Vagina (tissue), 2 donors: Measurements from ENCODE around the gene EML1. TPM values are rescaled to one million over a fixed set of nuclear protein-coding genes. Genes with fewer than 3 reads are reported as not detected.

Experiments used
- DNase-seq, 2 donors: peaks; one replicate each; pipeline ENCODE4 v3.0.0-alpha.2; 2017; ENCODE audit errors: extremely low spot score in 2 of 2
- H3K27ac ChIP-seq: fragments of 200-600 bp; sonication (generic); one replicate; pipeline ENCODE4 v1.5.1; 2019
- H3K27me3 ChIP-seq: fragments of 200-600 bp; sonication (generic); one replicate; pipeline ENCODE4 v1.5.1; 2019
- H3K36me3 ChIP-seq, 2 donors: fragments of 200-600 bp; sonication (generic); one replicate each; pipeline ENCODE4 v1.5.1; 2017 to 2019
- H3K4me1 ChIP-seq: fragments of 200-600 bp; sonication (generic); one replicate; pipeline ENCODE4 v1.5.1; 2019
- H3K4me3 ChIP-seq, 2 donors: fragments of 200-600 bp; sonication (generic); 1 replicate in 1 of 2; 2 replicates in 1 of 2; pipeline ENCODE4 v1.5.1; 2016 to 2019
- H3K9me3 ChIP-seq: fragments of 200-600 bp; sonication (generic); one replicate; pipeline ENCODE4 v1.5.1; 2019
- CTCF ChIP-seq, 3 experiments: fragments of 450-650 bp in 2 of 3; fragments of 200-600 bp in 1 of 3; sonication (generic) in 1 of 3; IDR thresholded peaks; one replicate each; pipeline ENCODE4 v1.5.1; 2017 to 2019; ENCODE audit warnings: antibody characterized with exemption in 3 of 3, mild to moderate bottlenecking in 2 of 3, moderate library complexity in 2 of 3
- POLR2A ChIP-seq, 2 donors: fragments of 450-650 bp; IDR thresholded peaks; one replicate each; pipeline ENCODE4 v1.6.1; 2017; ENCODE audit warnings: antibody characterized with exemption in 2 of 2, mild to moderate bottlenecking in 2 of 2, moderate library complexity in 2 of 2
- POLR2AphosphoS5 ChIP-seq, 2 donors: sonication (generic); formaldehyde crosslinking; IDR thresholded peaks; one replicate each; pipeline ENCODE4 v1.9.0; 2017; ENCODE audit warnings: antibody characterized with exemption in 2 of 2, mild to moderate bottlenecking in 2 of 2, low read depth in 1 of 2; ENCODE audit not compliant: insufficient read depth in 1 of 2
- intact Hi-C: fragments of 100-400 bp; cut with DNase I; formaldehyde crosslinking; loops from one replicate; pipeline ENCODE4 v1.15.1; 2023
- total RNA-seq: library from RNA; depleted of rRNA; stranded (reverse); fragments of >200 nt; gene quantifications from one replicate; pipeline ENCODE4 v1.2.3, GENCODE V29; 2016

The EML1 gene
- total RNA-seq, 1 donor from 2014 or later, result 32.7 TPM

GRCh38 chr14:99885649-99885958 is 92.4 kb downstream of the EML1 start:
- intact Hi-C loops, result no loop called here
- no peaks in the 10 kb centered on the region for H3K36me3 ChIP-seq
- H3K4me1 ChIP-seq, result peaks cover 7% of the 10 kb centered on the region
- no peak for DNase-seq
- H3K27me3 ChIP-seq, result no peaks in the 10 kb centered on the region
- H3K4me3 ChIP-seq, result no peak overlapping the region
- H3K9me3 ChIP-seq, result no peaks in the 10 kb centered on the region
- TF ChIP-seq POLR2AphosphoS5 (IDR thresholded peaks at IDR 0.05; ENCODE audit: insufficient read depth in 1 of 2, low read depth in 1 of 2), result no peak
- TF ChIP-seq CTCF (IDR thresholded peaks at IDR 0.05), result peak in 1 of 3 experiments; percentile 0
- no peak for TF ChIP-seq POLR2A (IDR thresholded peaks at IDR 0.05)
- no peak overlapping the region for H3K27ac ChIP-seq

GRCh38 chr14:99887407-99887806 is 94.2 kb downstream of the EML1 start:
- Histone ChIP-seq H3K4me3 (no peak overlapping the region), H3K9me3 (no peaks in the 10 kb centered on the region), H3K27me3 (no peaks in the 10 kb centered on the region), H3K4me1 (no peaks in the 10 kb centered on the region), H3K36me3 (no peaks in the 10 kb centered on the region), H3K27ac (no peak overlapping the region)
- no peak for DNase-seq
- TF ChIP-seq CTCF (IDR thresholded peaks at IDR 0.05) (no peak), POLR2AphosphoS5 (IDR thresholded peaks at IDR 0.05; ENCODE audit: insufficient read depth in 1 of 2, low read depth in 1 of 2) (no peak), POLR2A (IDR thresholded peaks at IDR 0.05) (no peak)
- intact Hi-C loops, result no loop called here

GRCh38 chr14:99888149-99888548 is 94.9 kb downstream of the EML1 start:
- intact Hi-C loops, result no loop called here

GRCh38 chr14:99889268-99889667 is 96.1 kb downstream of the EML1 start:
- no peak overlapping the region for H3K4me3 ChIP-seq
- H3K9me3 ChIP-seq, result no peaks in the 10 kb centered on the region
- intact Hi-C loops, result no loop called here
- H3K27ac ChIP-seq, result no peak overlapping the region
- no peaks in the 10 kb centered on the region for H3K36me3 ChIP-seq
- DNase-seq, result no peak
- H3K27me3 ChIP-seq, result no peaks in the 10 kb centered on the region
- no peaks in the 10 kb centered on the region for H3K4me1 ChIP-seq
- no peak for TF ChIP-seq POLR2A (IDR thresholded peaks at IDR 0.05)
- no peak for TF ChIP-seq CTCF (IDR thresholded peaks at IDR 0.05)
- TF ChIP-seq POLR2AphosphoS5 (IDR thresholded peaks at IDR 0.05; ENCODE audit: insufficient read depth in 1 of 2, low read depth in 1 of 2), result no peak

More at GRCh38 chr14:99888149-99888548, 94.9 kb downstream of the EML1 start:
- Histone ChIP-seq H3K9me3 (no peaks in the 10 kb centered on the region), H3K27me3 (no peaks in the 10 kb centered on the region), H3K27ac (no peak overlapping the region), H3K4me1 (no peaks in the 10 kb centered on the region), H3K4me3 (no peak overlapping the region), H3K36me3 (no peaks in the 10 kb centered on the region)
- no peak for TF ChIP-seq POLR2AphosphoS5 (IDR thresholded peaks at IDR 0.05; ENCODE audit: insufficient read depth in 1 of 2, low read depth in 1 of 2)
- no peak for TF ChIP-seq POLR2A (IDR thresholded peaks at IDR 0.05)
- no peak for TF ChIP-seq CTCF (IDR thresholded peaks at IDR 0.05)
- no peak for DNase-seq

GRCh38 chr14:99891266-99891665 is 98.1 kb downstream of the EML1 start:
- DNase-seq, result no peak
- intact Hi-C loops, result no loop called here
- Histone ChIP-seq H3K4me1 (no peaks in the 10 kb centered on the region), H3K9me3 (no peaks in the 10 kb centered on the region), H3K27me3 (no peaks in the 10 kb centered on the region), H3K27ac (no peak overlapping the region), H3K36me3 (no peaks in the 10 kb centered on the region), H3K4me3 (no peak overlapping the region)
- no peak for TF ChIP-seq POLR2AphosphoS5 (IDR thresholded peaks at IDR 0.05; ENCODE audit: insufficient read depth in 1 of 2, low read depth in 1 of 2)

- intact Hi-C loops, result no loop called here
- TF ChIP-seq CTCF (IDR thresholded peaks at IDR 0.05) (no peak), POLR2AphosphoS5 (IDR thresholded peaks at IDR 0.05; ENCODE audit: insufficient read depth in 1 of 2, low read depth in 1 of 2) (no peak), POLR2A (IDR thresholded peaks at IDR 0.05) (no peak)
- DNase-seq, result no peak
- Histone ChIP-seq H3K4me3 (no peak overlapping the region), H3K27ac (no peak overlapping the region), H3K36me3 (no peaks in the 10 kb centered on the region), H3K4me1 (no peaks in the 10 kb centered on the region), H3K9me3 (no peaks in the 10 kb centered on the region), H3K27me3 (no peaks in the 10 kb centered on the region)
Measured at GRCh38 chr14:99891900-99892299, 98.7 kb downstream of the EML1 start.
